HG03196 (cell line): ENCODE measurements around the gene RNF224.

Experiments used
- ATAC-seq: cut with Tn5 transposase; IDR thresholded peaks from one replicate; pipeline ENCODE4 v1.9.1; 2021; ENCODE audit not compliant: unreplicated experiment

The RNF224 gene

DNA sequence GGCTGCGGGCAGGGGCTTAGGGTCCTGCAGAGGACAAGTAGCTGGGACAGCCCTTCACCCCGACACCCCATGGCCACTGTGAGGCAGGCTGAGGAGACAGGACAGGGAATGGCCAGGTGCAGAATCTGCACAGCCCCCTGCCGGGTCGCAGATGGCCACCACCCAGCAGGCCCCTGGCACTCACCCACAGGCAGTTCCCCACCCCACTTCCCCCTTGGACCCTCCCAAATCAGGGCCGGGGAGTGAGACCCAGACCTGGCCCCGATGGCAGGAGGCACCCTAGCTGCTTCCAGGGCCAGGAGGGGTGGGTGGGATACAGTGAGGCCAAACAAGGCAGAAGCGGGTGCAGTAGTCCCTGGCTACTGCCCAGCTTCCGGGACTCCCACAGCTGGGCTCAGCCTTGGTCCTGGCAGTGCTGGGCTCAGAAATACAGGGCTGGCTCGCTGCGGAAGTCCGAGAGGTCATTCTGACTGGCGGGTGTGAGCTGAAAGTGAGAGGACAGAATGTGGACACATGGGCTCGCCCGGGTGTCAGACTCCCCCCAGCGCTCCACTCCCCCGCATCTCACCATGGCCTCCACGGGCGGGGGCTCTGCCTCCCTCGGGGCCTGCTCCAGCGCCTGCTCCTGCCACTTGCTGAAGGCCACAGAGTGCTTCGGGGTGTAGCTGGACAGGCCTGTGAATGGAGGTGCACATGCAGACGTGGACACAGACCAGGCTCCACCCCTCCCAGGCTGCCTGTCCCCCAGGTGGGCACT lies 35.4 kb upstream of the RNF224 start:
- ATAC-seq: no peak

GRCh38 chr9:137192448-137192780 lies 34.9 kb upstream of the RNF224 start:
- no peak for ATAC-seq

- ATAC-seq: no peak
Measured at GRCh38 chr9:137192859-137193258, 34.4 kb upstream of the RNF224 start.

DNA sequence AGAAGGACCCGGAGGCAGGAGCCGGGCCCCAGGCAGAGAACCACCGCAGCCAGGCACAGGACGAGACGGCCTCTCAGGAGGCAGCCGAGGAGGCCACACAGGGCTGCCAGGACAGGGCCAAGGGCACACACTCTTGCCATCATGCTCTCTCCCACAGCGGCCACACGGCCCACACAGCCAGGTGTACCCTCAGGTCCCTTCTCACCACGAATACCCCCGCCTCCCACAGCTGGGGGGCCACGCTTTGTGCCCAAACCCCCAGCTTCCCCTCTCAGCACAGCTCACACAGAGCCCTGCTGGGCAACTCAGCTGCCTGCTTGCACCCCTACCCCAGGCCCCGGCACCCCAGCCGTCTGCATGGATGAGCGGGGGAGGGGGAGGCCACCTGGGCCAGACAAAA lies 33.5 kb upstream of the RNF224 start:
- no peak for ATAC-seq

- no peak for ATAC-seq
Measured at GRCh38 chr9:137194388-137194787, 32.9 kb upstream of the RNF224 start.

GRCh38 chr9:137194909-137195308 lies 32.4 kb upstream of the RNF224 start:
- no peak for ATAC-seq

DNA sequence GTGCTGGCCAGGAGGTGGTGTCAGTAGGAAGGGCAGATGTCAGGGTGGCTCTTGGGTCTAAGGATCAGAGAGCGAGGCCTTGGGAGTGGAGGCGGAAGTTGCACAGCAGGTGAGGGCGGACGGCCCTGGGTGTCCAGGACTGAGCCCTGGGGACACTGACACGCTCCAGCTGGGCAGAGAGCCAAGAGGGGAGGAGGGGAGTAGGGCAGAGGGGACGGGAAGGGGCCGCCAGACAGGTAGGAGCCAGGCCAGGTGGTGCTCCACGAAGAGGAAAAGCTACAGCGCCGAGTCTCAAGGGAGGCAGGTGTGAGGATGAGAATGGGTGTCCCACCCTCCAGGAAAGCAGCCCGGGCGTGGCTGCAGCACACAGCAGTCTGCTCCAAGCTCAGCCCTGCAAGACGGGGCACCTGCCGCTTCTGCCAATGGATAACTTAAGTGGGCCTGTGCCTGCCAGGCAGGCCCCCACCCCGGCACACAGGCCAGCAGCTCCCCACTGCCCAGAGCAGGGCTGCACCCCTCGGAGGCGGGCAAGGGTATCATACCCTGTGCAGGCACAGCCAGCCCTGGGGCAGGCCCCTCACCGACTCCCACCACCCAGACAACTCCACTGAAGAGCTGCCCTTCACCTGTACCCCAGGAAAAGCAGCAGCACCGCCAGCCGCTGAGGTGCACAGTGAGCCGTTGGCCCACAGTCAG lies 31.6 kb upstream of the RNF224 start:
- no peak for ATAC-seq

- ATAC-seq: no peak
Measured at GRCh38 chr9:137198051-137198901, 29.0 kb upstream of the RNF224 start.

GRCh38 chr9:137198902-137199283 lies 28.4 kb upstream of the RNF224 start:
- ATAC-seq: no peak

DNA sequence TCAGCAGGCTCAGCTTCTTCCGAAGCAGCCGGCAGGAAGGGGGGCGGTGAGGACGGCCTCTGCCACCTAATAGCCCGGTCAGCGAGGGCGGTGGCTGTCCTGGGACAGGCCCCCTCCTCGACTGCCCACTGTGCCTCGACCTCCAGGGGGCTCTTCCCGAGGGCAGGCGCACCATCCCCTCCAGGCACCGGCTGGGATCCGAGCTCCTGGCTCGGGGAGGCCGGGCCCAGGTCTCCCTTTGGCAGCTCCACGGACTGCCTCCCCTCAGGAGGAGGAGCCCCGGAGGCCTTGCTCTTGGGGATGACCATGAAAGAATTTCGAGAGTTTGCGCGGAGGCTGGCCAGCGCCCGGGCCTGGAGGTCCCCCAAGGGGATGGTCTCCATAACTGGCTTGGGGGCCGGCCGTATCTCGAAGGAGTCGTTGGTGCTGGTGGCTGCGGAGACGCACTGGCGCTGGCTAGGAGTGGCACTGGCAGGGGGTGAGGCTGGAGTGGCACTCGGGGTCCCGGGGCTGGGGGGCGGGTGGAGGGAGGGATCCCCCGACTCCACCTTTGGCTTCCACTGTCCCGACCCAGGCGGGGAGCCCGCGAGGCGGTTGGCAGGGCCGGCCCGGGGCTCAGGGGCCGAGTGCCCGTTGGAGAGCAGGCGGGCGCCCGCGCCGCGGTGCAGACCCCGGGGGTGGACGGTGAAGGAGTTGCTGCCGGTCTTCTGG lies 27.7 kb upstream of the RNF224 start:
- no peak for ATAC-seq

- peak; percentile 85 for ATAC-seq
Measured at GRCh38 chr9:137200311-137201204, 26.7 kb upstream of the RNF224 start, which contains the start of gene TPRN. TPRN (minus strand) TSS chr9:137200741; CDS start chr9:137200711, 30 bp downstream.

DNA sequence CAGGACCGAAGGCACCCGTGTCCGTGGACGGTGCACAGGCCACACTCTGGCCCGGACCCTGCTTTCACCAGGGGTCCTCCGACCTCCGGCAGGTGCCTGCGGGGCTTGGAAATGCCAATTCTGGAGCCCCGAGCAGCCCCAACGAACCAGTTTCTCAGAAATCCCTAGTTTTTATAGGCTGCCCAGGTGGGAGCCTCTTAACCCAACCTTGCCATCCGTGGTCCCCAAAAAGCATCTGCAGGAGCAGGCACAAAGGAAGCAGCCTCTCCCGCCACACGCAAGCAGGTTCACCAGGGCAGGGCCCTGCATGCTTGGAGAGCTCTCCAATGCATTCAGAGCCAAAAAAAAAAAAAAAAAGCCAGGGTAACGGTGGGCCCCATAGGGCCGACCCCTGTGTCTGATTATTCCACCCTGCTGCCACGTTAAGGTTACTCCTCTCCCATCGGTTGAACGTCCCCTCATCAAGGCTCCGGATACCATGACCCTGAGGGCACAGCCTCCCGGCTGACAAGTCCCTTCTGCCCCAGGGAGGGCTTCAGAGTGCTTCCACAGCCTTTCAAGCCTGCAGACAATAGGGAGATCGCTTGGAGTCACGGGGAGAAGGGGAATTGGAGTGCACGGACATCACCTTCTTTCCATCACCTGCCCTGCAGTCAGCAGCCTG lies 26.0 kb upstream of the RNF224 start:
- no peak for ATAC-seq

GRCh38 chr9:137202966-137203365 lies 24.3 kb upstream of the RNF224 start:
- no peak for ATAC-seq

GRCh38 chr9:137204731-137205125 lies 22.6 kb upstream of the RNF224 start:
- no peak for ATAC-seq

GRCh38 chr9:137205126-137206069 lies 21.9 kb upstream of the RNF224 start, which contains the start of the genes NDOR1 and TMEM203:
NDOR1 (plus strand) TSS chr9:137205700; CDS start chr9:137205778, 78 bp downstream.
TMEM203 (minus strand) TSS chr9:137205648; CDS start chr9:137205414, 234 bp downstream.
- ATAC-seq: peak; percentile 40

GRCh38 chr9:137206602-137207001 lies 20.7 kb upstream of the RNF224 start:
- ATAC-seq: no peak

DNA sequence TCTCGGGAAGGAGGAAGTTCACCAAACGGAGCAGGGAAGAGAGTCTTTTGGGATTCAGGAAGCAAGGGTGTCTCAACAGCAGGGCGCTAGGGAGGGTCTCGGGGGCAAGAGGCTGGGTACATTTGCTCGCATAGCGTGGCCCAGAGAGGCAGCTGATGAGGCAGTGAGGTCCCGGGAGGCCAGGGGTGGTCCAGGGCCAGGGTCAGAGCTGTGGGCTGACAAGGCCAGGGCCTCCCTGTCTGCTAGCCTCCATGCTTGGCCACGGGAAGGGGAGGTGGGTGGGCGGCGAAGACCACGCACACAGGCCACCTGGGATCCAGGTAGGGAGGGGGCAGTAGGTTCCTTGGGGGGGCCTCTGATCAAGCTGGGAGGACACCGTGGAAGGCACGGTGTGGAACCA lies 15.8 kb upstream of the RNF224 start:
- ATAC-seq: no peak

DNA sequence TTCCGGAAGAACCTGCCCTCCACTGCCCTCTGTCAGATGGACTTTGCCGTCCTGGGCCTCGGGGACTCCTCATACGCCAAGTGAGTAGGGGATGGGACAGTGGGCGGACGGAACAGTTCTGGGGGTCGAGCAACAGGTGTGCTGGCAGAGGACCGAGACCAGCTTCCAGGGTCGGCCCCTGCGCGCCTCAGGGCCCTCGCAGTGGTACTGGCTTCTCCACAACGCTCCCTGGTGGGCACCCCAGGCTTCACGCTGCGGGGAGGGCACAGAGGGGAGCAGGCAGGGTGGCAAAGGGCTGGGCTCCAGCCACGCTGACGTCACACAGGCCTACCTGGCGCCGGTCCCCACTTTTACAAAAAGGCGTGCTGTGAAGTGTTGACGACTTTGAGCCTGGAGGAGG lies 14.8 kb upstream of the RNF224 start:
- ATAC-seq: no peak
